Suppressor macrophage (primary cell): Measurements from ENCODE around the gene BHLHE40.
"Not testable (repeated sequence)": the region's sequence is repeated elsewhere in the genome, so short reads cannot be mapped to it uniquely, and the experiment has no call there.

Experiments
- DNase-seq, 4 experiments: peaks; one replicate each; pipeline ENCODE4 v3.0.0-alpha.2; 2020 to 2022
- total RNA-seq, 17 experiments: gene quantifications; one replicate each; lab custom pipeline; 2026; ENCODE audit warnings: mixed read lengths in 6 of 17, inconsistent platforms in 3 of 17; lab: John Stamatoyannopoulos, UW

Gene BHLHE40
- 67.6 to 278 (median 169) reads per million in 17 experiments for total RNA-seq

GRCh38 chr3:4979428-4980228, at the start of gene BHLHE40:
Gene BHLHE40 (plus strand): TSS chr3:4979437. CDS start chr3:4979719, 282 bp downstream.
- DNase-seq = peak in 1 of 4 experiments; percentile 52

GRCh38 chr3:4930501-4930900, 48.7 kb upstream of the BHLHE40 start:
- no peak for DNase-seq

GRCh38 chr3:4934050-4934449, 45.2 kb upstream of the BHLHE40 start:
- DNase-seq = no peak

- DNase-seq = no peak
Observed at GRCh38 chr3:4935347-4935746, 43.9 kb upstream of the BHLHE40 start.

- no peak for DNase-seq
Observed at GRCh38 chr3:4936982-4937614, 42.1 kb upstream of the BHLHE40 start.

- peak in 2 of 4 experiments; percentile 5 to 12 for DNase-seq
Observed at GRCh38 chr3:4938281-4938982, 40.8 kb upstream of the BHLHE40 start.

GRCh38 chr3:4939276-4939675, 40.0 kb upstream of the BHLHE40 start:
- peak in 1 of 4 experiments; percentile 12 for DNase-seq

- DNase-seq = no peak
Observed at GRCh38 chr3:4940985-4941384, 38.3 kb upstream of the BHLHE40 start.

- no peak for DNase-seq
Observed at GRCh38 chr3:4943549-4943948, 35.7 kb upstream of the BHLHE40 start.

- DNase-seq = no peak
Observed at GRCh38 chr3:4945324-4945723, 33.9 kb upstream of the BHLHE40 start.

- DNase-seq = no peak
Observed at GRCh38 chr3:4947028-4947427, 32.2 kb upstream of the BHLHE40 start.

GRCh38 chr3:4948395-4948794, 30.8 kb upstream of the BHLHE40 start:
- DNase-seq = no peak

GRCh38 chr3:4949004-4949403, 30.2 kb upstream of the BHLHE40 start:
- no peak for DNase-seq

- no peak for DNase-seq
Observed at GRCh38 chr3:4949659-4950058, 29.6 kb upstream of the BHLHE40 start.

GRCh38 chr3:4950351-4950784, 28.9 kb upstream of the BHLHE40 start:
- peak; percentile 31 to 73 (median 64) for DNase-seq

GRCh38 chr3:4950948-4951347, 28.3 kb upstream of the BHLHE40 start:
- no peak for DNase-seq

- DNase-seq = no peak
Observed at GRCh38 chr3:4953119-4953518, 26.1 kb upstream of the BHLHE40 start.

GRCh38 chr3:4954256-4955000, 24.8 kb upstream of the BHLHE40 start:
- DNase-seq = no peak

GRCh38 chr3:4956099-4956498, 23.1 kb upstream of the BHLHE40 start:
- no peak for DNase-seq

GRCh38 chr3:4956738-4957137, 22.5 kb upstream of the BHLHE40 start:
- DNase-seq = no peak

GRCh38 chr3:4957978-4958377, 21.3 kb upstream of the BHLHE40 start:
- no peak for DNase-seq

- DNase-seq = no peak
Observed at GRCh38 chr3:4959180-4959579, 20.1 kb upstream of the BHLHE40 start.

GRCh38 chr3:4961865-4962264, 17.4 kb upstream of the BHLHE40 start:
- not testable (repeated sequence) for DNase-seq
